ENCODE data around the gene CARS1. TPM values are rescaled to one million over a fixed set of nuclear protein-coding genes. Genes with fewer than 3 reads are reported as not detected.

The CARS1 gene
- total and polyA plus RNA-seq, 2 of the 8 experiments (the other 6 are each of a cell fraction or from before 2014, with no cell fraction given) = 44.1 to 100 TPM

DNA sequence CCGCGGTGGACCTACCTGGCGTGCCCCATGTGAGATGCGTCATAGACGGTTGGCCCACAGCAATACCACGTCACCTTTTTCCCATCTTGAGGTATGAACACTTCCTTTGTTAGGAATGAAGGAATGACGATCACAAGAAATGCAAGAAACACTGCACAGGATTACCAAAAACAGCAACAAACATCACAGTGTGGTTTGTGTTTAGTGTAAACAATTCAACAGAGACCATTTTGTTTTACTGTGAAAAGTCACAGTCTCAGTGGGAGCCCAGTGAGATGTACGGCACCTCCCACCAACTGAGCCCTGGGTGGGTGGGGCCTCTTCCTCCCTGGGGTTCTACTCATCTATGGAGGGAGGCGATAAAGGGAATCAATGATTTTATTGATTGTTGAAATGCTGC lies 16.3 kb downstream of the CARS1 start:
- H2BK12ac ChIP-seq (ENCODE audit: low read depth, low read length) = no peak overlapping the region
- no peak overlapping the region for H4K91ac ChIP-seq (replicated peaks; ENCODE audit: insufficient read length, low read length)
- H3K27ac ChIP-seq (ENCODE audit: low read depth, low read length) = no peak overlapping the region
- H3K4me2 ChIP-seq (ENCODE audit: insufficient read depth in 1 of 2, low read depth in 2 of 2, low read length in 2 of 2) = no peak overlapping the region
- FAIRE-seq (no peak), DNase-seq (ENCODE audit: low read depth in 1 of 2, low spot score in 2 of 2) (no peak)
- H3K56ac ChIP-seq (replicated peaks; ENCODE audit: insufficient read length, low read depth, low read length) = no peak overlapping the region
- ChIA-PET CTCF (ENCODE audit: partially characterized antibody) (interaction anchor here (0.6 to 20.3 kb wide), 2 partner anchors 48 to 66 kb away, joined by 3 to 434 read pairs; no protein-coding TSS in a partner anchor), POLR2A (ENCODE audit: partially characterized antibody) (interaction anchor here (0.6 to 1.3 kb wide), 3 partner anchors 11 to 341 kb away, joined by 3 to 4 read pairs (median 3); partner anchors contain the start of gene KCNQ1OT1)
- peaks cover 19 to 49% of the 10 kb centered on the region in 2 experiments for H4K20me1 ChIP-seq (replicated peaks in 1 of 2; ENCODE audit: control insufficient read depth in 1 of 2, insufficient read depth in 2 of 2, low read length in 2 of 2)
- no peaks in the 10 kb centered on the region for H3K23me2 ChIP-seq (ENCODE audit: low read depth, low read length)
- no peak overlapping the region for H2AFZ ChIP-seq (ENCODE audit: low read length)
- 96% methylated on average over 9 of the region's 9 CpGs; no CpG with 5 or more reads in 1 of the 2 experiments for WGBS, 2 experiments (ENCODE audit: extremely low coverage in 1 of 2, insufficient coverage in 1 of 2, insufficient read length in 1 of 2, insufficient replicate concordance in 2 of 2, low coverage in 1 of 2, low lambda C conversion rate in 2 of 2, missing lambda C conversion rate in 1 of 2)
- H4K5ac ChIP-seq (ENCODE audit: insufficient read length, low read depth, low read length) = no peak overlapping the region
- H3K4me3 ChIP-seq (ENCODE audit: extremely low read depth in 1 of 4, insufficient read depth in 2 of 4, low read depth in 3 of 4, low read length in 4 of 4) = no peak overlapping the region
- H3K23ac ChIP-seq (ENCODE audit: insufficient read length) = no peak overlapping the region
- H2BK120ac ChIP-seq (replicated peaks; ENCODE audit: low read depth, low read length) = no peak overlapping the region
- H3K14ac ChIP-seq (ENCODE audit: insufficient read length) = no peak overlapping the region
- no peak overlapping the region for H2BK15ac ChIP-seq (ENCODE audit: low read length)
- no peak overlapping the region for H3K18ac ChIP-seq (ENCODE audit: extremely low read depth, low read length)
- peaks cover 0 to 41% of the 10 kb centered on the region in 2 experiments; a peak in 2 of 4 replicates for H3K79me2 ChIP-seq (ENCODE audit: control insufficient read depth in 1 of 2, insufficient read depth in 2 of 2, low read length in 2 of 2)
- H2BK5ac ChIP-seq (ENCODE audit: low read depth, low read length) = no peak overlapping the region
- no peak overlapping the region for H2BK20ac ChIP-seq (ENCODE audit: low read length)
- peaks cover 15 to 71% (median 34%) of the 10 kb centered on the region in 4 experiments for H3K36me3 ChIP-seq (ENCODE audit: control insufficient read depth in 2 of 4, insufficient read depth in 4 of 4, low read length in 3 of 4)
- no peaks in the 10 kb centered on the region for H3K27me3 ChIP-seq (replicated peaks in 1 of 4; ENCODE audit: control insufficient read depth in 3 of 4, extremely low read depth in 1 of 4, insufficient read depth in 3 of 4, low read length in 3 of 4)
- H3K4ac ChIP-seq (replicated peaks; ENCODE audit: insufficient read length, low read depth, low read length) = no peak overlapping the region
- no peak overlapping the region for H2AK5ac ChIP-seq (ENCODE audit: low read depth, low read length)
- TF ChIP-seq KDM1A (IDR thresholded peaks at IDR 0.05; ENCODE audit: borderline replicate concordance, low read length) (no peak), ZNF274 (IDR thresholded peaks at IDR 0.05; ENCODE audit: borderline replicate concordance, extremely low read depth, low read length) (no peak), HDAC2 (IDR thresholded peaks at IDR 0.05; ENCODE audit: borderline replicate concordance in 1 of 2, low read depth in 2 of 2, low read length in 2 of 2) (no peak), EP300 (IDR thresholded peaks at IDR 0.05; ENCODE audit: borderline replicate concordance in 1 of 2, low read depth in 2 of 2, low read length in 2 of 2) (no peak), FOSL1 (IDR thresholded peaks at IDR 0.05; ENCODE audit: insufficient read depth, low read depth, low read length) (no peak)
- no peak overlapping the region for H3K9ac ChIP-seq (replicated peaks in 1 of 4; ENCODE audit: extremely low read depth in 1 of 4, low read depth in 3 of 4, low read length in 3 of 4)
- peaks cover 0 to 3% (median 0%) of the 10 kb centered on the region in 4 experiments; a peak in 1 of 7 replicates for H3K4me1 ChIP-seq (replicated peaks in 1 of 4; ENCODE audit: control insufficient read depth in 3 of 4, insufficient read depth in 4 of 4, low read length in 3 of 4)
- no peaks in the 10 kb centered on the region for H3K9me3 ChIP-seq (ENCODE audit: insufficient read depth in 2 of 2, low read depth in 1 of 2, low read length in 1 of 2)
- peaks cover 23% of the 10 kb centered on the region for H3K79me1 ChIP-seq (ENCODE audit: low read depth, low read length)
- no peak overlapping the region for H4K8ac ChIP-seq (ENCODE audit: extremely low read depth, insufficient read depth, low read length)
